SK-N-SH treated with all-trans-retinoic acid at 6 μM for 48 hours (cell line): ENCODE results near the gene CCN6.
"Not testable (repeated sequence)": the region's sequence is repeated elsewhere in the genome, so short reads cannot be mapped to it uniquely, and the experiment has no call there.

Experiments
- ATAC-seq: fragments of 200-7000 bp; cut with Tn5 transposase; 3 replicates; pipeline ENCODE4 v1.9.1; 2020; ENCODE audit warnings: mild to moderate bottlenecking, moderate library complexity
- ARNTL ChIP-seq: fragments of 450-650 bp; formaldehyde crosslinking; IDR thresholded peaks from 2 replicates; pipeline ENCODE4 v1.5.0; 2020; ENCODE audit warnings: low read depth, mild to moderate bottlenecking, moderate library complexity, borderline replicate concordance
- CREB5 ChIP-seq: fragments of 250-450 bp; sonication (Bioruptor Pico); IDR thresholded peaks from 2 replicates; pipeline ENCODE4 v1.5.1; 2020; ENCODE audit warnings: low read depth, mild to moderate bottlenecking, moderate library complexity
- CSDC2 ChIP-seq: fragments of 250-450 bp; sonication (Bioruptor Pico); IDR thresholded peaks from 2 replicates; pipeline ENCODE4 v1.5.0; 2020; ENCODE audit warnings: mild to moderate bottlenecking, moderate library complexity
- ESRRG ChIP-seq: fragments of 250-450 bp; sonication (Bioruptor Pico); IDR thresholded peaks from 2 replicates; pipeline ENCODE4 v1.6.1; 2021; ENCODE audit warnings: mild to moderate bottlenecking
- GLIS3 ChIP-seq: fragments of 250-450 bp; sonication (Bioruptor Pico); IDR thresholded peaks from 2 replicates; pipeline ENCODE4 v1.5.0; 2020; ENCODE audit warnings: mild to moderate bottlenecking, moderate library complexity
- ISL1 ChIP-seq: fragments of 250-450 bp; sonication (Bioruptor Pico); IDR thresholded peaks from 2 replicates; pipeline ENCODE4 v2.1.2; 2022; ENCODE audit warnings: mild to moderate bottlenecking, moderate library complexity
- OSR1 ChIP-seq: fragments of 250-450 bp; sonication (Bioruptor Pico); IDR thresholded peaks from 2 replicates; pipeline ENCODE4 v1.8.0; 2022; ENCODE audit warnings: moderate library complexity, mild to moderate bottlenecking, inconsistent platforms
- PATZ1 ChIP-seq: fragments of 250-450 bp; sonication (Bioruptor Pico); IDR thresholded peaks from 2 replicates; pipeline ENCODE4 v1.8.0; 2020; ENCODE audit warnings: mild to moderate bottlenecking, moderate library complexity, borderline replicate concordance
- POU6F1 ChIP-seq: fragments of 250-450 bp; sonication (Bioruptor Pico); IDR thresholded peaks from 2 replicates; pipeline ENCODE4 v1.8.0; 2021; ENCODE audit warnings: low read depth, mild to moderate bottlenecking, moderate library complexity, borderline replicate concordance
- PPARA ChIP-seq: fragments of 250-450 bp; sonication (Bioruptor Pico); IDR thresholded peaks from 2 replicates; pipeline ENCODE4 v1.5.0; 2020; ENCODE audit warnings: mild to moderate bottlenecking, borderline replicate concordance
- RARB ChIP-seq: fragments of 250-450 bp; sonication (Bioruptor Pico); IDR thresholded peaks from 2 replicates; pipeline ENCODE4 v1.8.0; 2021; ENCODE audit warnings: mild to moderate bottlenecking, moderate library complexity
- TCF4 ChIP-seq: fragments of 250-450 bp; sonication (Bioruptor Pico); IDR thresholded peaks from 2 replicates; pipeline ENCODE4 v1.8.0; 2021; ENCODE audit warnings: mild to moderate bottlenecking, moderate library complexity, borderline replicate concordance
- TOX ChIP-seq: fragments of 250-450 bp; sonication (Bioruptor Pico); IDR thresholded peaks from 2 replicates; pipeline ENCODE4 v1.8.0; 2021; ENCODE audit warnings: mild to moderate bottlenecking, moderate library complexity, borderline replicate concordance
- TSHZ2 ChIP-seq: fragments of 250-450 bp; sonication (Bioruptor Pico); IDR thresholded peaks from 2 replicates; pipeline ENCODE4 v1.5.0; 2020; ENCODE audit warnings: mild to moderate bottlenecking, moderate library complexity
- ZC3H10 ChIP-seq: fragments of 250-450 bp; sonication (Bioruptor Pico); IDR thresholded peaks from 2 replicates; pipeline ENCODE4 v1.5.1; 2021; ENCODE audit warnings: mild to moderate bottlenecking, moderate library complexity
- ZFP3 ChIP-seq: fragments of 250-450 bp; sonication (Bioruptor Pico); IDR thresholded peaks from 2 replicates; pipeline ENCODE4 v1.5.0; 2020; ENCODE audit warnings: mild to moderate bottlenecking, moderate library complexity
- ZFP30 ChIP-seq: fragments of 450-650 bp; formaldehyde crosslinking; IDR thresholded peaks from 2 replicates; pipeline ENCODE4 v1.5.0; 2022; ENCODE audit warnings: mild to moderate bottlenecking, moderate library complexity
- ZNF565 ChIP-seq: fragments of 450-650 bp; formaldehyde crosslinking; conservative IDR thresholded peaks from 2 replicates; pipeline ENCODE4 v1.5.0; 2020; ENCODE audit warnings: low read depth, mild to moderate bottlenecking, moderate library complexity
- ZNF70 ChIP-seq: fragments of 450-650 bp; formaldehyde crosslinking; IDR thresholded peaks from 2 replicates; pipeline ENCODE4 v1.5.0; 2020; ENCODE audit warnings: mild to moderate bottlenecking, moderate library complexity
- ZNF8 ChIP-seq: fragments of 450-650 bp; formaldehyde crosslinking; IDR thresholded peaks from 2 replicates; pipeline ENCODE4 v1.5.0; 2020; ENCODE audit warnings: mild to moderate bottlenecking, moderate library complexity

CCN6 gene

GRCh38 chr6:112096901-112097300, 43.0 kb downstream of the CCN6 start (continued):
- no peak for TF ChIP-seq TSHZ2 (CRISPR knock-in tag)

GRCh38 chr6:112100561-112100960, 46.7 kb downstream of the CCN6 start:
- no peak for ATAC-seq
- no peak for TF ChIP-seq CREB5 (CRISPR knock-in tag)
- no peak for TF ChIP-seq TCF4 (CRISPR knock-in tag)
- no peak for TF ChIP-seq PPARA (CRISPR knock-in tag)
- TF ChIP-seq ZNF565 (CRISPR knock-in tag) = no peak
- TF ChIP-seq POU6F1 (CRISPR knock-in tag) = no peak
- no peak for TF ChIP-seq ARNTL
- TF ChIP-seq GLIS3 = no peak
- no peak for TF ChIP-seq ZC3H10 (CRISPR knock-in tag)
- TF ChIP-seq CSDC2 = no peak
- TF ChIP-seq ESRRG (CRISPR knock-in tag) = no peak
- TF ChIP-seq ISL1 (CRISPR knock-in tag) = no peak
- TF ChIP-seq OSR1 (CRISPR knock-in tag) = no peak
- TF ChIP-seq ZNF70 (CRISPR knock-in tag) = no peak
- TF ChIP-seq ZNF8 (CRISPR knock-in tag) = no peak
- TF ChIP-seq ZFP30 = no peak
- TF ChIP-seq TOX (CRISPR knock-in tag) = no peak
- no peak for TF ChIP-seq PATZ1
- TF ChIP-seq RARB (CRISPR knock-in tag) = no peak

GRCh38 chr6:112106026-112106425, 52.1 kb downstream of the CCN6 start:
- TF ChIP-seq ZNF8 (CRISPR knock-in tag) = 0 out of 2 replicates have a peak, but pooled peaks have one; percentile 40
- ATAC-seq = not testable (repeated sequence)

- no peak for TF ChIP-seq TCF4 (CRISPR knock-in tag)
- TF ChIP-seq GLIS3 = no peak
- TF ChIP-seq ESRRG (CRISPR knock-in tag) = no peak
- TF ChIP-seq PPARA (CRISPR knock-in tag) = no peak
- no peak for TF ChIP-seq TSHZ2 (CRISPR knock-in tag)
- no peak for TF ChIP-seq POU6F1 (CRISPR knock-in tag)
- no peak for TF ChIP-seq PATZ1
- no peak for TF ChIP-seq ZFP3 (CRISPR knock-in tag)
- no peak for TF ChIP-seq ISL1 (CRISPR knock-in tag)
- no peak for TF ChIP-seq ZNF8 (CRISPR knock-in tag)
- ATAC-seq = no peak
Observed at GRCh38 chr6:112106562-112106961, 52.7 kb downstream of the CCN6 start.
